Endothelial cell of umbilical vein (primary cell): ENCODE data around the gene APOC1.

Source experiments
- EZH2 ChIP-seq: IDR thresholded peaks from 2 replicates; pipeline ENCODE4 v1.6.1; 2012; ENCODE audit warnings: borderline replicate concordance, low read depth, mild to moderate bottlenecking, moderate library complexity, low read length, inconsistent platforms; ENCODE audit not compliant: severe bottlenecking
- GATA2 ChIP-seq: IDR thresholded peaks from 2 replicates; pipeline ENCODE4 v1.7.0; 2011; ENCODE audit warnings: low read depth, mild to moderate bottlenecking, moderate library complexity, mixed read lengths, low read length; ENCODE audit not compliant: insufficient read length, insufficient read depth
- JUN ChIP-seq: IDR thresholded peaks from 2 replicates; pipeline ENCODE4 v1.6.1; 2011; ENCODE audit warnings: borderline replicate concordance, low read depth; ENCODE audit not compliant: insufficient read length, insufficient read depth
- POLR2A ChIP-seq: IDR thresholded peaks from 2 replicates; pipeline ENCODE4 v1.6.1; 2012; ENCODE audit warnings: low read depth, mild to moderate bottlenecking, control low read depth, low read length
- POLR2AphosphoS5 ChIP-seq: IDR thresholded peaks from 2 replicates; pipeline ENCODE4 v1.6.1; 2012; ENCODE audit warnings: low read depth, mild to moderate bottlenecking, control low read depth, low read length, moderate library complexity; ENCODE audit not compliant: insufficient read depth
- TF ChIP-seq, protein P1 (sequence below), 2 donors: IDR thresholded peaks; 1 replicate in 1 of 2; 2 replicates in 1 of 2; pipeline ENCODE4 v1.5.1; 2011; ENCODE audit warnings: low read length in 2 of 2, mild to moderate bottlenecking in 2 of 2, moderate library complexity in 2 of 2, control low read depth in 1 of 2, inconsistent platforms in 1 of 2, low read depth in 1 of 2; ENCODE audit not compliant: insufficient read depth in 1 of 2; ENCODE audit errors: extremely low read depth in 1 of 2

DNA sequence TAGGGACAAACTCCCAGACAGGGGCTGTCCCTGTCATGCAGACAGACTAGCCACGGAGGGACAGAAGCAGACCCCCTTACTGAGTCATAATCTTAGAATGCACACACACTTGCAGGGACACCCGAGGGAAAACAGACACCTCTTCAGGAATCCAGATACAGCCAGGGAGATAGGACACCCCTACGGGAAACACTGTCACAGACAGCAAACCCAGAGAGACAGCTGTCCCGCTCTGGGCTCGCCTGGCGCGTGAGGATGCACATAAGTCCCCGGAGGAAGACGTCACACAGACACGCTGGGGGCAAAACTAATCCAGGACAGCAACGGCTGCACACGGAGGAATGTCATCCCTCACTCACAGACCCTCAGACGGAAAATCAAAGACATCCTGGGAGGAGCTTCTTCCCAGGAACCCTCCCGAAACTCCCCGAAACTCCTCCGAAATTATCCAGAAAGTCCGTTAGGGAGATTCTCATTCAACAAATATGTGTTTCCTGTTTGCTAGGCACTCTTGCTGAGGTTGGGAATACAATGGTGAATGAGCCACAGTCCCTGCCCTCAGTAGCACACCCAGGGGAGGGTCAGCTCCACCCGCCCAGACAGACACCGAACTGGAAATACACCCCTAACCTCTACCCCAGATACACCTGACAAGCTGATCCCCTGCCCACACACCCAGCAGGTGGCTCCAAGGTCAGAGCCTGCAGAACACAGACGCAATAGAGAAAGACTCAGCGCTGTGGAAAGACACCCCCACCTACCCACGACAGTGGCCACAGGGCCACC lies 38.5 kb upstream of the APOC1 start:
- TF ChIP-seq EZH2, result no peak
- TF ChIP-seq, protein P1, sequence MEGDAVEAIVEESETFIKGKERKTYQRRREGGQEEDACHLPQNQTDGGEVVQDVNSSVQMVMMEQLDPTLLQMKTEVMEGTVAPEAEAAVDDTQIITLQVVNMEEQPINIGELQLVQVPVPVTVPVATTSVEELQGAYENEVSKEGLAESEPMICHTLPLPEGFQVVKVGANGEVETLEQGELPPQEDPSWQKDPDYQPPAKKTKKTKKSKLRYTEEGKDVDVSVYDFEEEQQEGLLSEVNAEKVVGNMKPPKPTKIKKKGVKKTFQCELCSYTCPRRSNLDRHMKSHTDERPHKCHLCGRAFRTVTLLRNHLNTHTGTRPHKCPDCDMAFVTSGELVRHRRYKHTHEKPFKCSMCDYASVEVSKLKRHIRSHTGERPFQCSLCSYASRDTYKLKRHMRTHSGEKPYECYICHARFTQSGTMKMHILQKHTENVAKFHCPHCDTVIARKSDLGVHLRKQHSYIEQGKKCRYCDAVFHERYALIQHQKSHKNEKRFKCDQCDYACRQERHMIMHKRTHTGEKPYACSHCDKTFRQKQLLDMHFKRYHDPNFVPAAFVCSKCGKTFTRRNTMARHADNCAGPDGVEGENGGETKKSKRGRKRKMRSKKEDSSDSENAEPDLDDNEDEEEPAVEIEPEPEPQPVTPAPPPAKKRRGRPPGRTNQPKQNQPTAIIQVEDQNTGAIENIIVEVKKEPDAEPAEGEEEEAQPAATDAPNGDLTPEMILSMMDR (IDR thresholded peaks at IDR 0.05; ENCODE audit: extremely low read depth in 1 of 2, insufficient read depth in 1 of 2, low read depth in 1 of 2, low read length in 2 of 2), result no peak
- no peak for TF ChIP-seq POLR2A
- no peak for TF ChIP-seq POLR2AphosphoS5
- no peak for TF ChIP-seq JUN
- no peak for TF ChIP-seq GATA2
